HEK293 (cell line): ENCODE results near the gene SLU7.

Experiments
- CTCF ChIA-PET: fragments of 350-600 bp; formaldehyde crosslinking; extraction: SDS; loops from one replicate; lab custom pipeline; 2021; ENCODE audit warnings: antibody characterized with exemption; lab: Yijun Ruan, JAX
- POLR2A ChIA-PET: fragments of 300-600 bp; formaldehyde crosslinking; extraction: SDS; loops from one replicate; lab custom pipeline; 2020; ENCODE audit warnings: antibody characterized with exemption, inconsistent platforms; lab: Yijun Ruan, JAX
- H3K27ac ChIP-seq: fragments of 200-500 bp; sonication (Bioruptor generic); 2 replicates; pipeline ENCODE4 v1.5.1; 2014; ENCODE audit warnings: low read depth, low read length, control low read depth, inconsistent platforms; ENCODE audit errors: extremely low read depth
- H3K36me3 ChIP-seq, 2 experiments: fragments of 200-500 bp in 1 of 2; sonication (Bioruptor generic) in 1 of 2; 1 replicate in 1 of 2; 2 replicates in 1 of 2; pipeline ENCODE4 v1.5.1; 2014 to 2017; ENCODE audit warnings: inconsistent platforms in 2 of 2, low read length in 2 of 2; ENCODE audit not compliant: control insufficient read depth in 2 of 2, insufficient read depth in 1 of 2
- H3K4me1 ChIP-seq: fragments of 200-500 bp; sonication (Bioruptor generic); 2 replicates; pipeline ENCODE4 v1.5.1; 2014; ENCODE audit warnings: mild to moderate bottlenecking, low read length, inconsistent platforms; ENCODE audit not compliant: control insufficient read depth, insufficient read depth
- H3K4me3 ChIP-seq: 2 replicates; pipeline ENCODE4 v1.5.1; 2011; ENCODE audit warnings: low read depth, mild to moderate bottlenecking, control low read depth, low read length, moderate library complexity
- H3K9me3 ChIP-seq: fragments of 200-500 bp; sonication (Bioruptor generic); 2 replicates; pipeline ENCODE4 v1.5.1; 2014; ENCODE audit warnings: low read depth, low read length, inconsistent platforms; ENCODE audit not compliant: control insufficient read depth, insufficient read depth
- EGR2 ChIP-seq: fragments of 450-650 bp; formaldehyde crosslinking; IDR thresholded peaks from 2 replicates; pipeline ENCODE4 v1.5.1; 2016; ENCODE audit warnings: low read depth, missing biosample characterization, missing genetic modification characterization
- HIC1 ChIP-seq: fragments of 450-650 bp; formaldehyde crosslinking; IDR thresholded peaks from 2 replicates; pipeline ENCODE4 v1.5.1; 2016; ENCODE audit warnings: missing biosample characterization, missing genetic modification characterization
- IKZF3 ChIP-seq: fragments of 450-650 bp; IDR thresholded peaks from 2 replicates; pipeline ENCODE4 v1.5.0; 2018; ENCODE audit warnings: missing biosample characterization, mild to moderate bottlenecking, missing genetic modification characterization, moderate library complexity
- MYNN ChIP-seq: fragments of 450-650 bp; formaldehyde crosslinking; IDR thresholded peaks from 2 replicates; pipeline ENCODE4 v1.5.1; 2016; ENCODE audit warnings: missing biosample characterization, missing genetic modification characterization, borderline replicate concordance
- SCRT1 ChIP-seq: fragments of 450-650 bp; formaldehyde crosslinking; IDR thresholded peaks from 2 replicates; pipeline ENCODE4 v1.5.1; 2016; ENCODE audit warnings: missing biosample characterization, missing genetic modification characterization, borderline replicate concordance
- TCF7L2 ChIP-seq: IDR thresholded peaks from 2 replicates; pipeline ENCODE4 v1.6.1; 2011; ENCODE audit warnings: low read depth, mild to moderate bottlenecking, inconsistent platforms, low read length, moderate library complexity, borderline replicate concordance
- YY1 ChIP-seq: fragments of 450-650 bp; formaldehyde crosslinking; IDR thresholded peaks from 2 replicates; pipeline ENCODE4 v1.5.1; 2018; ENCODE audit warnings: missing biosample characterization, missing genetic modification characterization
- ZBTB10 ChIP-seq: fragments of 450-650 bp; formaldehyde crosslinking; IDR thresholded peaks from 2 replicates; pipeline ENCODE4 v1.5.1; 2016; ENCODE audit warnings: missing biosample characterization, missing genetic modification characterization
- ZBTB11 ChIP-seq: fragments of 450-650 bp; formaldehyde crosslinking; conservative IDR thresholded peaks from 2 replicates; pipeline ENCODE4 v1.5.1; 2016; ENCODE audit warnings: low read depth, missing biosample characterization, missing genetic modification characterization
- ZBTB49 ChIP-seq: fragments of 450-650 bp; formaldehyde crosslinking; IDR thresholded peaks from 2 replicates; pipeline ENCODE4 v1.5.1; 2016; ENCODE audit warnings: missing biosample characterization, missing genetic modification characterization, low read depth
- ZNF121 ChIP-seq: fragments of 450-650 bp; formaldehyde crosslinking; IDR thresholded peaks from 2 replicates; pipeline ENCODE4 v1.5.1; 2016; ENCODE audit warnings: missing biosample characterization, missing genetic modification characterization
- ZNF133 ChIP-seq: fragments of 450-650 bp; formaldehyde crosslinking; IDR thresholded peaks from 2 replicates; pipeline ENCODE4 v1.5.1; 2016; ENCODE audit warnings: missing biosample characterization, missing genetic modification characterization
- ZNF138 ChIP-seq: fragments of 450-650 bp; formaldehyde crosslinking; IDR thresholded peaks from 2 replicates; pipeline ENCODE4 v1.5.1; 2016; ENCODE audit warnings: missing biosample characterization, missing genetic modification characterization, borderline replicate concordance
- ZNF37A ChIP-seq: fragments of 450-650 bp; IDR thresholded peaks from 2 replicates; pipeline ENCODE4 v1.5.1; 2018; ENCODE audit warnings: missing biosample characterization, missing genetic modification characterization
- ZNF639 ChIP-seq: fragments of 450-650 bp; formaldehyde crosslinking; IDR thresholded peaks from 2 replicates; pipeline ENCODE4 v1.5.1; 2016; ENCODE audit warnings: missing biosample characterization, missing genetic modification characterization
- ZNF664 ChIP-seq: fragments of 450-650 bp; formaldehyde crosslinking; IDR thresholded peaks from 2 replicates; pipeline ENCODE4 v1.5.1; 2016; ENCODE audit warnings: missing biosample characterization, missing genetic modification characterization
- ZNF777 ChIP-seq: fragments of 450-650 bp; formaldehyde crosslinking; IDR thresholded peaks from 2 replicates; pipeline ENCODE4 v1.5.1; 2017; ENCODE audit warnings: missing biosample characterization, missing genetic modification characterization, borderline replicate concordance
- ZNF791 ChIP-seq: fragments of 450-650 bp; formaldehyde crosslinking; IDR thresholded peaks from 2 replicates; pipeline ENCODE4 v1.5.1; 2016; ENCODE audit warnings: missing biosample characterization, missing genetic modification characterization
- ZNF843 ChIP-seq: fragments of 450-650 bp; formaldehyde crosslinking; IDR thresholded peaks from 2 replicates; pipeline ENCODE4 v1.5.1; 2016; ENCODE audit warnings: missing biosample characterization, missing genetic modification characterization
- ZSCAN30 ChIP-seq: fragments of 450-650 bp; IDR thresholded peaks from 2 replicates; pipeline ENCODE4 v1.5.1; 2018; ENCODE audit warnings: missing biosample characterization, mild to moderate bottlenecking, missing genetic modification characterization, moderate library complexity

Gene SLU7

GRCh38 chr5:160379511-160379910, 39.4 kb downstream of the SLU7 start:
- ChIA-PET POLR2A (no interaction called here), CTCF (interaction anchor here (2.8 kb wide), 1 partner anchor 11 kb away, joined by 12 read pairs; no protein-coding TSS in a partner anchor)
- no peaks in the 10 kb centered on the region for H3K36me3 ChIP-seq
- H3K4me1 ChIP-seq, result no peaks in the 10 kb centered on the region
- H3K9me3 ChIP-seq, result no peaks in the 10 kb centered on the region
- H3K4me3 ChIP-seq, result no peak overlapping the region
- TF ChIP-seq ZNF843 (tag by site-specific recombination) (no peak), TCF7L2 (no peak), ZSCAN30 (no peak), SCRT1 (no peak), HIC1 (tag by site-specific recombination) (no peak), ZNF791 (tag by site-specific recombination) (no peak), ZBTB10 (no peak), ZNF664 (no peak), ZBTB11 (no peak), ZNF777 (tag by site-specific recombination) (no peak), ZNF138 (tag by site-specific recombination) (no peak), YY1 (tag by site-specific recombination) (no peak), MYNN (no peak), ZBTB49 (no peak), IKZF3 (no peak), EGR2 (tag by site-specific recombination) (no peak), ZNF133 (tag by site-specific recombination) (no peak), ZNF121 (tag by site-specific recombination) (no peak), ZNF639 (tag by site-specific recombination) (no peak), ZNF37A (tag by site-specific recombination) (no peak)
- H3K27ac ChIP-seq, result no peak overlapping the region
